ENCODE data around the gene GLCCI1. TPM values are rescaled to one million over a fixed set of nuclear protein-coding genes. Genes with fewer than 3 reads are reported as not detected.

Gene GLCCI1
- total RNA-seq, 4 donors from 2014 or later, result 15.6 to 24.0 (median 21.7) TPM

- TF ChIP-seq, protein P1, sequence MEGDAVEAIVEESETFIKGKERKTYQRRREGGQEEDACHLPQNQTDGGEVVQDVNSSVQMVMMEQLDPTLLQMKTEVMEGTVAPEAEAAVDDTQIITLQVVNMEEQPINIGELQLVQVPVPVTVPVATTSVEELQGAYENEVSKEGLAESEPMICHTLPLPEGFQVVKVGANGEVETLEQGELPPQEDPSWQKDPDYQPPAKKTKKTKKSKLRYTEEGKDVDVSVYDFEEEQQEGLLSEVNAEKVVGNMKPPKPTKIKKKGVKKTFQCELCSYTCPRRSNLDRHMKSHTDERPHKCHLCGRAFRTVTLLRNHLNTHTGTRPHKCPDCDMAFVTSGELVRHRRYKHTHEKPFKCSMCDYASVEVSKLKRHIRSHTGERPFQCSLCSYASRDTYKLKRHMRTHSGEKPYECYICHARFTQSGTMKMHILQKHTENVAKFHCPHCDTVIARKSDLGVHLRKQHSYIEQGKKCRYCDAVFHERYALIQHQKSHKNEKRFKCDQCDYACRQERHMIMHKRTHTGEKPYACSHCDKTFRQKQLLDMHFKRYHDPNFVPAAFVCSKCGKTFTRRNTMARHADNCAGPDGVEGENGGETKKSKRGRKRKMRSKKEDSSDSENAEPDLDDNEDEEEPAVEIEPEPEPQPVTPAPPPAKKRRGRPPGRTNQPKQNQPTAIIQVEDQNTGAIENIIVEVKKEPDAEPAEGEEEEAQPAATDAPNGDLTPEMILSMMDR (IDR thresholded peaks at IDR 0.05; ENCODE audit: low read depth), result no peak
Observed at GRCh38 chr7:8063706-8064297, 95.2 kb downstream of the GLCCI1 start.

- TF ChIP-seq, protein P1 (IDR thresholded peaks at IDR 0.05; ENCODE audit: low read depth), result no peak
Observed at GRCh38 chr7:8064828-8065227, 96.2 kb downstream of the GLCCI1 start.

DNA sequence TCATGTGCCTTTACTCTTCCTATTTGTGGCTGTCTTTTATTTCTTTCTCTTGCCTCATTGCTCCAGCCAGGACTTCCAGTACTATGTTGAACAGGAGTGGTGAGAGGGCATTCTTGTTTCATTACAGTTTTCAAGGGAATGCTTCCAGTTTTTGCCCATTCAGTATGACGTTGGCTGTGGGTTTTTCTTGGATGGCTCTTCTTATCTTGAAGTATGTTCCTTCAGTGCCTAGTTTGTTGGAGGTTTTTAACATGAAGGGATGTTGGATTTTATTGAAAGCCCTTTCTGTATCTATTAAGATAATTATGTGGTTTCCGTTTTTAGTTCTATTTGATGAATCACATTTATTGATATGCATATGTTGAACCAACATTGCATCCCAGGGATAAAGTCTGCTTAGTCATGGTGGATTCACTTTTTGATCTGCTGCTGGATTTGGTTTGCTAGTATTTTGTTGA lies 96.8 kb downstream of the GLCCI1 start:
- TF ChIP-seq, protein P1 (IDR thresholded peaks at IDR 0.05; ENCODE audit: low read depth), result no peak

GRCh38 chr7:8068892-8069686 lies 100.5 kb downstream of the GLCCI1 start:
- TF ChIP-seq, protein P1 (IDR thresholded peaks at IDR 0.05; ENCODE audit: low read depth), result no peak

DNA sequence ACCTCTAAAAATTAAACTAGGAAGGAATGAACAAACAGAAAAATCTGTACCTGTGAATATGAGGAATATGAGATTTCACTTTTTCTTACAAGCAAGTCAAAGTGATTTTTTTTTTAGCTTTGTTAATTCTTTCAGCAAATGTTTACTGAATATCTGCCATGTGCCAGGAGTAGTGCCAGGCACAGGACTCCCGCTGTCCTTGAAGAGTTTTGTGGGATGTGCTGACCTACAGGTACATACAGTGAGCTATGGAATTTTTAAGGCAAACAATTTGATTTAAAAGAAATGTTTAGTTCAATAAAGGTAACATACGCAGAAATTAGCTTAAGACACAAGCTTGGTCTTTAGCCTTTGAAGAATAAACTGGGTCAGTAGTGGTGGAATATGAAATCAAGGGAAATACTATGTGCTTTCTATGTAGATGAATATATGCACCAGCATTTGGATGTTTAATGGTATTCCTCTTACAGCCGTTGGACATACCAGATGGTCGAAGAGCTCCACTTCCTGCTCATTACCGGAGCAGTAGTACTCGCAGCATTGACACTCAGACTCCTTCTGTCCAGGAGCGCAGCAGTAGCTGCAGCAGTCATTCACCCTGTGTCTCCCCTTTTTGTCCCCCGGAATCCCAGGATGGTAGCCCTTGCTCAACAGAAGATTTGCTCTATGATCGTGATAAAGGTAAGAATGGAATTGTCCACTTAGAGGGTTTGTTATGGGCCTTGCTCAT lies 102.0 kb downstream of the GLCCI1 start:
- TF ChIP-seq, protein P1 (IDR thresholded peaks at IDR 0.05; ENCODE audit: low read depth), result no peak

- TF ChIP-seq, protein P1 (IDR thresholded peaks at IDR 0.05; ENCODE audit: low read depth), result no peak
Observed at GRCh38 chr7:8078418-8078817, 109.8 kb downstream of the GLCCI1 start.

DNA sequence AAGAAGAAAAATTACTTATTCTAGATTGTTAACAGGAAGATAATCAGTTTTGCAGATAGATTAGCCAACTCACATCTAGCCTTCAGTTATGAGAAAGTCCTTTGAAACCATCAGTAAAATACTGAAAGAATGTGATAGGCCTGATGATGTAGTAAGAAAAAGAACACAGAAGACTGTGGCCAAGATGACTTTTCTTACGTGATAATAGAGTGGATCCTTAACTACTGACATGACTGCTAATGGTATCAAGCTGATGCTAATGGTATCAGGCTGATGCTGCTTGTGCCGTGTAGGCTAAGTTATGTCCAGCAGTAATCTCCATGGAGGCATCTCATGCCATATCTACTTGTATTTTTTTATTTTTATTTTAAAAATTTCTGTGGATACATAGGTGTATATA lies 114.2 kb downstream of the GLCCI1 start:
- TF ChIP-seq, protein P1 (IDR thresholded peaks at IDR 0.05; ENCODE audit: low read depth), result no peak

Measured in subcutaneous adipose tissue (tissue), 4 donors.